HG03196 (cell line): ENCODE results near the gene PROZ.

Experiments used
- ATAC-seq: cut with Tn5 transposase; IDR thresholded peaks from one replicate; pipeline ENCODE4 v1.9.1; 2021; ENCODE audit not compliant: unreplicated experiment

The PROZ gene

DNA sequence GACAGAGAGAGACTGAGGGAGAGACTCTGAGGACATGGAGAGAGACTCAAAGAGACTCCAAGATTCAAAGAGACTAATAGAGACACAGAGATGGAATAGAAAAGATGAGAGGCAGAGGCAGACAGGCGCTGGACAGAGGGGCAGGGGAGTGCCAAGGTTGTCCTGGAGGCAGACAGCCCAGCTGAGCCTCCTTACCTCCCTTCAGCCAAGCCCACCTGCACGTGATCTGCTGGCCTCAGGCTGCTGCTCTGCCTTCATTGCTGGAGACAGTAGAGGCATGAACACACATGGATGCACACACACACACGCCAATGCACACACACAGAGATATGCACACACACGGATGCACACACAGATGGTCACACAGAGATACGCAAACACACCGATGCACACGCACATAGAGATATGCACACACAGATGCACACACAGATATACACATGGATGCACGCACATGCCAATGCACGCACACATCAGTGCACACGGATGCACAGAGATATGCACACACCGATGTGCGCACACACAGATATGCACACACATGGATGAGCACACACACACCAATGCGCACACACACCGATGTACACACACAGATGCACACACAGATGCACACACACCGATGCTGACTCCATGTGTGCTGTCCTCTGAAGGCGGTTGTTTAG, 39.2 kb upstream of the PROZ start:
- ATAC-seq: no peak

DNA sequence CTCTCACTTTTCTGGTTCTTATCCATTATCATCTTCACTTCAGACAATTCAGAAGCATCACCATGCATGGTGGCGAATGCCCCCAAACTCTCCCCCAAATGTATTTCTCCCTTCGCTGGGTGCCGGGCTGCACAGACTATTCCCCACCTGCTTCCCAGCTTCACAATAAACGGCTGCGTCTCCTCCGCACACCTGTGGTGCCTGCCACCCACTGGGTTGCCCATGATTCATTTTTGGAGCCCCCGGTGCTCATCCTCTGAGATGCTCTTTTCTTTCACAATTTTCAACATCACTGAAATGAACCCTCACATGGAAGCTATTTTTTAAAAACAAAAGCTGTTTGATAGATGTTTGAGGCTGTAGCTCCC, 38.6 kb upstream of the PROZ start:
- no peak for ATAC-seq

DNA sequence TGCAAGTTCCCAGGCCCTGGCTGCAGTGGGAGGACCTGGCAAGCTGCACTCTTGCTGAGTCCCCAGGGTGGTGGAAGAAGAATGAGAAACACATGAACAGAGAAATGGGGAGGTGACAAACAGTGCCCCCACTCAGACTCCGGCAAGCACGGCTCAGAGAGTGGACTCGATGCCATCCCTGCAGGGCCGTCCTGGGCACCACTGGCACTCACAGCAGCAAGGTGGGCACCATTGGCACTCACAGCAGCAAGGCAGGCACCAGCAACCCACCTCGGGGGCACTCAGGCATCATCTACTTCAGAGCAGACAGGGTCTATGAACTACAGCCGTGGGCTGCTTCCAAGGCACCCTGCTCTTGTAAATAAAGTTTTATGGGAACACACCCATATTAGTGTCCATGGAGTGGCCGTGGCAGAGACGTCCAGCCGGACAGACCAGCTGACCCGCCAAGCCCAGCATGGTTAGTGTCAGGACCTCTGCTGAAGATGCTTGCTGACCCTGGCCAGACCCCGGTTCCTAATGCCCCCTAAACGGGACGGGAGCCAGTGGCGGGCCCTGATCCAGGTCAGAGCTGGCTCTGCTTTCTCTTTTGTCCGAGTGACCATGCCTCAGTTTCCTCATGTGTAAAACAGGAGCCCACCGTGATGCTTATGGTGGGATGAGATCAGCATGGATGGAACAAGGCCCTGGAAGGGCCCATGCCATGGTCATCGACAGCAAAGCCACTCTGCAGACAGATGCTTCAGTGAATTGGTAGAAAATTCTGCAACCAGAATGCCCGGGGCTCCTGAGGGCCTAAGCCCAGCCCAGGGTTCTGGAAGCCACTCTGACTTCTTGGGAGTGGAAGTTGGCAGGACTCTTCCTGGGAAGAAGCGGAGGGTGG, 37.9 kb upstream of the PROZ start:
- ATAC-seq: no peak

DNA sequence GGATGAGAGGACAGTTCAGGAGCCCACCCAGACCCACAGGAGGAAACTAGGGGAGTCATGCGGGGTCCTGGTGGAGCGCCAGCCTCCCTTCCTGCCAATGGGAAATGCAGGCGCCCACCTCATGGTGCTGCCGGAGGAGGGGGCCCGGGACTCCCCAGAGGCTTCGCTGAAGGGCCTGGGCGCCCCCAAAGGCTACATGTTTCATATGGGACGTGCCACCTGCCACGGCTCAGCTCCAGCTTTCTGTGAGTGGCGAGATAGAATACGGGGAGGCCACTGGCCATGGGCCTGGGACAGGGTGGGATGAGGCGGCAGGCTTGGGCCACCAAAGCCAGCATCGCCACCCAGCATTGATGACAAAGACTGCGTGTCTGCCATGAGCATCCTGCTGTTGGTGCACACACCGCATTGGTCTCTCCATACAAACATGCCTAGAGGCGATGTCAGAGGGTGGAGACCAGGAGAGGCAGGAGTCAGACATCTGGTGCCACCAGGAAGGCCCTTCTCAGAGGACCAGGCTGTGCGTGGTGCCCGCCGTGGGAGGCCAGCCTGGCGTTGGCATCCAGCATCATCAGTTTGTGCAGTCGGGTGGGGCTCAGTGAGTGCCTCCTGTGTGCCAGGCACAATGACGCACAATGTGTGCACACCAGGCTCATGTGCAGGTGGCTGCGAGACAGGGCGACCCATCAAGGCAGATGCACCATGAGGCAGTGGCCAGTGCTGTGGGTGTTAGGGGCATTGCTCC, 37.1 kb upstream of the PROZ start:
- no peak for ATAC-seq

DNA sequence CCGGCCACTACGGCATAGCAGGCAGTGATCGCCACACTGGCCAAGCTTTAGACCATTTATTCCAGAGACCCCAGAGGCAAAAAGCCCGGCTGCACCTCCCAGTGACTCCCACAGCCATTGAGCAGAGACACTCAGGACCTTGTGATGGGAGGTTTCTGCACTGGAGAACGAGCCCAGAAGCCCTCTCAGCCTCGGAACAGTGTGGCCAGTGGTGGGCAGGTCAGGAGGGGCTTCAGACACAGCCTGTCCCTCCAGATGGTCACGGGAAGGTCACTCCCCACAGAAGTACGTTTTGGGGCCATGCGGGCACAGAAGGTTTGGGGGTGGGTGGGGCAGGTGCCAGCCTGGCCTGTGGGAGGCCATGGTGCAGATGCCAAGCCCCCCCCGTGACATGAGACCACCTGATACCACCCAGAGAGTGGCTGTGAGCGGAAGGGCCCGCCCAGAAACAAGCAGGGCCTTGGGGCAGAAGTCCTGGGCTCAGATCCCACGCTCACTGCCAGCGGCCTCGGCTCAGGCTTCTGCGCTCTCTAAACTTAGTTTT, 36.4 kb upstream of the PROZ start:
- ATAC-seq: no peak

DNA sequence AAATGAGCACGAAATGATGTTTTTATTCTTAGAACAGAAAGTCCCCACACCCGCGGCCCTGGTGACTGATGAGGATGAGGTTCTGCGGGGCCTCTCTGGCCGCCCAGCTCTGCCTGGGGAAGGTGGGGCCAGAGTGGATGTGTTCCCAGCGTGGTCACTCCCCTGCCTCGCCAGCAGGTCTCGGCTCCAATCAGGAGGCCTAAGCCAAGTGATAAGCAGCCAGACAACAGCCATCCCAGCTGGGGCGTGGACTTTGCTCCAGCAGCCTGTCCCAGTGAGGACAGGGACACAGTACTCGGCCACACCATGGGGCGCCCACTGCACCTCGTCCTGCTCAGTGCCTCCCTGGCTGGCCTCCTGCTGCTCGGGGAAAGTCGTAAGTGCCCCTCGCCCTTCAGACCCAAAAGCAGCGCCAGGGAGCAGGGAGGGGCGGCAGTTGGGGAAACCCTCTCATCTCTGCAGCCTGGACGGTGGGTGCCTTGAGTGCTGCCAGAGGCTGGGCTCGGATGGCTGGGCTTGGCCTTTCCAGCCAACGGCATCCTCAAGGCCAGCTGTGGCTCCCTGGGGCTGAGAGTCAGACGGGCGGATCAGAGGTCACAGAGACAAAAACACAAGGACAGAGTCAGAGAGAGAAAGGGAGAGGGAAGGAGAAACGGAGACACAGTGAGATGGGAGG, 35.8 kb upstream of the PROZ start, which contains the start of gene F10:
Gene F10, plus strand, starts transcription at position 250 of the 676 bp plus-strand sequence. Its CDS starts 57 bp downstream, at position 307.
- no peak for ATAC-seq

DNA sequence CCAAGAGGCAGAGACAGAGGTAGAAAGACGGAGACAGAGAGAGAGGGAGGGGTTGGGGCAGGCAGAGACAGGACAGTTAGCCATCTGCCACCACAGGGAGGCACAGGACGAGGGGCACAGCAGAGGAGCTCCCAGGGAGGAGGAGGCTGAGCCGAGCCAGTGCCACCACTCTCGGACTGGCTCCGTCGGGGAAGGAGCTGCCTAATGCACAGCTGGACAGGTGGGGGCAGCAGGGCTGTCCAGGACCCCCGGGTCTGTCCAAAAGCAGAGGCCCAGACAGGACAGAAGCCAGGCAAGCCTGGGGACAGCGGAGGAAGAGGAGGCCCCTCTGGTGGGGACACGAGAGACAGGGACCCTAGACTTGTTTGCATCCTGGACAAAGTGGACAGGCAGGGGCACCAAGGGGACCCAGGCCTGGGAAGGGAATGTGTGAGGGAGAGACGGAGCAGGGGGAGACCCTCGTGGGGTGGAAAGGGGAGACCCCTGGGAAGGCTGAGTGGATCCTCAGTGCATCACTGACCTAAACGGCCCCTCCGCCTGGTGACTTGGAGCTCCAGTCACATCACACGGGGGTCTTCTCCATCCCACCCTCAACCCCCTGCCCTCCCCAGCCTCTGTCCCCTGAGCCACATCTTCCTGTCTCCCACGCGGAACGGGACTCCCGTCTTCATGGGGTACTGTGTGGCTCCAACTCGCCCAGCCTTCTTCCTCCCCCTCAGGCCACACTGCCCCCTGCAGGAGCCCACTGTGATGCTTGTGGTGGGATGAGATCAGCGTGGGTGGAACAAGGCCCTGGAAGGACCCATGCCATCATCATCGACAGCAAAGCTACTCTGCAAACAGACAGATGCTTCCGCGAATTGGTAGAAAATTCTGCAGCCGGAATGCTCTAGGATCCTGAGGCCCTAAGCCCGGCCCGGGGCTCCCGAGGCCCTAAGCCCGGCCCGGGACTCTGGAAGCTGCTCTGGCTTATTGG, 34.9 kb upstream of the PROZ start:
- ATAC-seq: no peak

DNA sequence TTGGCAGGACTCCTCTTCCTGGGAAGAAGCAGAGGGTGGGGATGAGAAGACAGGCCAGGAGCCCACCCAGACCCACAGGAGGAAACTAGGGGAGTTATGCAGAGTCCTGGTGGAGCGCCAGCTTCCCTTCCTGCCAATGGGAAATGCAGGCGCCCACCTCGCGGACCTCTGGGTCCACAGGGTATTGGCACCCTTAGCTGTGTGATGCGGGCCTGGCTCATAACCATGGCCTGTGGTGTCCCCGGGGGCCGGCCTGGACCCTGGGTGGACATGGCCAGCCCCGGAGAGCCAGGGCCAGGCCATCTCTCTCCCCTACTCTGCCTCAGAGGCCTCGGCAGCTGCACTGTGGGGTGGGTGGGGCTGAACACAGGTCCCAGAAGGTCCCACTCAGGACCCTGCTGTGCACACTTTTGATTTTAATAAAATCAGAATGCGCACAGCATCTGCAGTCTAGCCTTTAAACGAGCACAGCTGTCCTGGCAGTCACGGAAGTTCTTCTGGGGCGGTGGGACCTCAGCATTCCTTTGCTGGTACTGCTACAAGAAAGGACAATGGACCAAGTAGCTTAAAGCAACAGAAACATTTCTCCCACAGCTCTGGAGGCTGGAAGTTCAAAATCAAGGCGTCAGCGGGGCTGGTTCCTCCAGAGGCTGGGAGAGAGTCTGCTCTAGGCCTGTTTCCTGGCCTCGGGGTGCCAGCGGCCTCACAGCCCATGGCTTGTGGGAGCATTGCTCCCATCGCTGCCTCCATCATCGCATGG, 34.1 kb upstream of the PROZ start:
- no peak for ATAC-seq

DNA sequence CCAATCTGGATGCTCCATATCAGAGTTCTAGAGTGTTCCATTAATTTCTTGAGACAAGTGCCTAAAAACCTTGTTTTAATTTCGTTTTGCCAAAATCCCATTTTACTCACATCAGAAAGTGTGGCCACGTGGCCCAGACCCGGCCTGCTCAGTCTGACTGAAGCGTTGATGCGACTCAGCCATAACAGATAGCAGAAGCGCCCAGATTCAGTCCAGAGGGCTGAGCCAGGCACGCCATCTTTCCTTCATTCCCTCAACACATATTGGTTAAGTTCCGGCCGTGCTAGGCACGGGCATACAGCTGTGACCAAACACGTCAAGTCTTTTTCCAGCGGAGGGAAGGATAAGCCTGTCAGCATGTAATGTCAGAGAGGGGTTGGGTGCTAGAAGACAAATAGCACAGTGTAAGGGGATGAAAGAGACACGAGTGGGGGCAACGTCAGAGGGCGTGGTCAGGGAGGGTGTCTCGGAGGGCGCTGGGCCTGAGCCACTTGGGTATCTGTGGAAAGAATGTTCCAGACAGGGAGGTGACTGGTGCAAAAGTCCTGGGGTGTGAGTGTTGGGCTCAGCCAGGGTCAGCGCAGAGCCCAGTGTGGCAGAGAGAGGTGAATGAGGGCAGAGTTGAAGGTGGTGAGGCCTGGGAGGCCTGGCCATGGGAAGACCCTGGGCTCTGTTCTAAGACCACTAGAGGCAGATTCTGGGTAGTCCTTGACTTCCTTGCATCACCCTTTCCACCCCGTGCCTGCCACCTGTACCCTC, 32.8 kb upstream of the PROZ start:
- no peak for ATAC-seq

DNA sequence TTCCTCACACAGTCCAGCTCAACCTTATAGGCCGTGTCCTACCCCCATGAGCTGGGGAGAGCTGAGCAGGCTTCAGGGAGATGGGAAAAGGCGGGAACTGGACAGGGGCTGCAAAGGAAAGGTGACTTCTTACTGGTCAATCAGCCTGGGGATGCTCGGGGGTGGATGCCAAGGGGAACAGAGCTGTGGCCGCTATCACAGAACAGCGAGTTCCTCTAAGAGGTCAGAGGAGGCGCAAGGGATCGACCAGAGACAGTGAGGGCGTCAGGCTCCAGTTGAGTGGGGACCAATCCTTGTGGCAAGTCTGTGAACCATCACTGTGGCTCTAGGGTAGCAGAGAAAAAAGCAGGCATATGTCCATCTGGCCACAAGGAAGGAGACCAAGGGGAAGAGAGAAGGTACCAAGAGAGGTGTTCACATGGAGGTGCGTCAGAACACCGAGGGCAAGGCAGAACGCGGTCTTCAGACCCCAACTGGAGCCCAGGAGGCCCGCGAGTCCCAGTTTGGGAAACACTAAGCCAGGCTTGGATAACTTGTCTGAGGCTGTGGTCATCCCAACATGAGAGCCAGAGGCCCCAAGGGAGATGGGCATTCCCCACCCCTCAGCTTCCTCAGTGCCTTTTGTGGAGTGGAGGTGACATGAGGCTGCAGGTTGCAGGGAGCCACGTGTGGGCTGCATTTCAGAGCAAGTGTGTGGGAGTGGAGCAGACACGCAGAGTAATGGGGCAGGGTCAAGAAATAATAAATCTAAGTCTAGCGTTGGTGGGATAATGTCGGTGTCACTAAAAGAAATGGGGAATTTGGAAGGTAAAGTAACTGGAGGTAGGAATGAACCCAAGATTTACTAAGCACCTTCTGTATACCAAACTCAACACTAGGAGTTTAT, 31.9 kb upstream of the PROZ start:
- no peak for ATAC-seq

DNA sequence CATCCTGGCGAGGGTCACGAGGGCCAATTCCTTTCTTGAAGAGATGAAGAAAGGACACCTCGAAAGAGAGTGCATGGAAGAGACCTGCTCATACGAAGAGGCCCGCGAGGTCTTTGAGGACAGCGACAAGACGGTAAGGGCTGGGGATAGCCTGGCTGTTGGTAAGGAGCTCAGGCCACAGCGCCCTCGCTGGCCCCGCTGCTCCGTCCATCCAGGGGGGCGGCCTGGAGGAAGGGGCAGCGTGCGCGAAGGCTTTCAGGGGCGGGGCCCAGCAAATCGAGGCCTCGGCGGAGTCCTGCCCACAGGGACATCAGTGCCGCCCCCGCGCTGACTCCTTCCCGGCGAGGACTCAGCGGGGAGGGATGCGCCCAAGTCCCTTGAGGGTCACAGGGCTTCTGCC, 29.0 kb upstream of the PROZ start:
- no peak for ATAC-seq

DNA sequence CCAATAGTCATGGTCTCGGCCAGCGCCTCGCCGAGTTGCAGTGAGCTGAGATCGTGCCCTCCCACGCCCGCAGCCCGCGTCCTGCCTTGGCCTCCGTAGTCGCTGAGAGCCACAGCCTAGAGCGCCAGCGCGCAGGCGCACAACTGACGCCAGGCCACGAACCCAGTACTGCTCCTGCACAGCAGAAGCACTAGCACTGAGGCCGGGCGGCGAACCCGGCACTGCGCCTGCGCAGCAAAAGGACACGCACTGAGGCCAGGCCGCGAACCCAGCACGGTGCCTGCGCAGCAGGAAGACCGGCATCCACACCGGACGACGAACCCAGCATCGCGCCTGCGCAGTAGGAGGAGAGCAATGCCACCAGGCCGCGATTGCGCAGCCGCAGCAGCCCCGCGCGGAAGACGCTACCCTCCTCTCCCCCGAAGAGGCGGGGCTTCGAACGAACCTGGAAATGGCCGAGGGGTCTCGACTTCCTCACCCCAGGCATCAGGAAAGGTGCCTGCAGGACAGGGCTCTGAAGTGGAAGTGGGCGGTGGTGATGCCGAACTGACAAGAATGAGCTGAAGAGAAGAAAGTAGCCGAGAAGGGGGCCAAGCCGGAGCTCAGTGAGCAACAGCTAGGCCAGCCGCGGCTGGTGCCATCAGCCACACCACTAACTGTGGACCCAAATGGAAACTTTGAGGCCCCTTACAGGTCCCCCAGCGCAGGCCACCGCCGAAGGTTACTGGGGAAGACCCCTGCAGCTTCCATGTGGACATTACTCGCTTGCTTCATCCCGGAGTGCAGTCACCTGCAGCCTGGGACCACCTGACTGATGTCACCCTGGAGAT, 28.3 kb upstream of the PROZ start:
- no peak for ATAC-seq

DNA sequence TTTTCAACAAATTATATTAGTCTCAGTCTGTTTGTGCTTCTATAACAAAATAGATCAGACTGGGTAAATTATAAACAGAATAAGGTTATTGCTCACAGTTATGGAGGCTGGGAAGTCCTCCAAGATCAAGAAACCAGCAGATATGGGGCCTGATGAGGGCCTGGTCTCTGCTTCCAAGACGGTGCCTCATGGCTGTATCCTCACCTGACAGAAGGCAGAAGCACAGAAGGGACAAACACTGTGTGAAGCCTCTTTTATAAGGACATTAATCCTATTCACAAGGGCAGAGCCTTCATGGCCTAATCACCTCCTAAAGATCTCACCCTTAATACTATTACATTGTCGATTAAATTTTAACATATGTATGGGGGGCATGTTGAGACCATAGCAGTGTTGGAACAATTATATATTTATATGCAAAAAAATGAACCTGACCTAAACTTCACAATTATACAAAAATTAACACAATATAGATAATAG, 23.1 kb upstream of the PROZ start:
- no peak for ATAC-seq

DNA sequence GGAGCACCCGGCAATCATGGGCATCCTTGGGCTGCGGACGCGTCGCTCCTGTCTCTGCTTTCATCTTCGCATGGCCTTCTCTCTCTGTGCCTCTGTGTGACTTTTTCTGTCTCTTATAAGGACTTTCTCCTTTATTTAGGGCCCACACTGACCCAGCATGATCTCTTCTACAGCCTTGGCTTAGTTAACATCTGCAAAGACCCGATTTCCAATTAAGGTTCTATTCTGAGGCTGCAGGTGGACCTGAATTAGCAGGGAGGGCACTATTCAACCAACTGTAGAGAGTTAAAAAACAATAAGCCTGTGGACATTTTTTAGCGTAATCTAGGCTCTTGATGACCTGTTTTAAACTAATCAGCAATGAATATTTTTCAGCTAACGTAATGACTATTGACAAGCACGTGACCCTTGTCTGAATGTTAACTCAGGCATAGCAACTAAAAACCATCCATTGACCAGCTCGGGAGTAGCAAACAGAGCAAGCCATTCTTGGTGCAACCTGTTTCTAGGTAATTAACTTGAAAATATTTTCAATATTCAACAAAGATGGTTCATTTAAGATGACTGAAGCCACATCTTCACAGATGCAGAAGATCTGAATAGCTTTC, 20.7 kb upstream of the PROZ start:
- ATAC-seq: no peak

DNA sequence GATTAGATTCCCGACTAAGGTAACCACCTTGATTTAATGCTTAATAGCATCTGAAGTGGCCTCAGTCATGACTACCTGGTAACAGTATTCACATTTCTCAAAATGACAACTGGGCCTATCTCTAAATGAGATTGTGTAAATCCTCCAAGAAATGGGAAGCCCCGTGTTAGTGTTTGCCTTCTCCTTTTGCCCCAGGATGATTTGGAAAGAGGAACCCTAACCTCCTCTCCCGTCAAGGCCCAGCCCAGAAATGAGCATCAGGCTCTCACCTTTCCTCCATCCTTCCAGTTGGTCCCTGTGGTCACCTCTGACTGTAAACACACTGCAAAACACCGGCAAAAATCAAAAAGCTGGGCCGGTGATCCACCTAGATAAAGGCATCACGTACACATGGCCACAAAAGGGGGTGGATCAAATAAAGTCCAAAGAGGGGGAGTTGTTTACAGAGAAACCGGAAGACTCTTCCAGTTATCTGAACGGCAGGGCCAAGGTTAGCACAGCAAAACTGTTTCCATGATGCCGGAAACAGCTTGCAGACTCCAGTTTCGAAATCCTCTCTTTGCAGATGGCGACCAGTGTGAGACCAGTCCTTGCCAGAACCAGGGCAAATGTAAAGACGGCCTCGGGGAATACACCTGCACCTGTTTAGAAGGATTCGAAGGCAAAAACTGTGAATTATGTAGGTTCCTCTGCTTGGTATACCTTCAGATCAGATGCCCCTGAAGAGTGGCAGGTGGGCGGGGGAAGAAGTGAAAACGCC, 19.5 kb upstream of the PROZ start:
- ATAC-seq: no peak
